B cell (primary cell): ENCODE results near the gene SLC25A40. TPM values are rescaled to one million over a fixed set of nuclear protein-coding genes. Genes with fewer than 3 reads are reported as not detected.
"Not testable (repeated sequence)": the region's sequence is repeated elsewhere in the genome, so short reads cannot be mapped to it uniquely, and the experiment has no call there.

Source experiments
- ATAC-seq: fragments of 200-7000 bp; cut with Tn5 transposase; one replicate; pipeline ENCODE4 v1.10.0; 2021; ENCODE audit warnings: low read depth, mild to moderate bottlenecking, moderate number of reproducible peaks, moderate library complexity
- CTCF ChIA-PET: fragments of 350-600 bp; sonication (Branson Sonifier 250); formaldehyde crosslinking; loops from one replicate; lab custom pipeline; 2021; ENCODE audit warnings: antibody characterized with exemption, inconsistent platforms; lab: Charles Lee
- POLR2A ChIA-PET: fragments of 350-600 bp; sonication (Branson Sonifier 250); formaldehyde crosslinking; loops from one replicate; lab custom pipeline; 2021; ENCODE audit warnings: antibody characterized with exemption; lab: Charles Lee
- DNase-seq: peaks from one replicate; pipeline ENCODE4 v3.0.0; 2013
- H2AFZ ChIP-seq: 2 replicates; pipeline ENCODE4 v1.6.1; 2012; ENCODE audit warnings: mild to moderate bottlenecking, low read depth, low read length; ENCODE audit not compliant: insufficient read depth, poor library complexity, severe bottlenecking
- H3K27ac ChIP-seq, 2 donors: 1 replicate in 1 of 2; 2 replicates in 1 of 2; pipeline ENCODE4 v1.5.1; 2012 to 2013; ENCODE audit warnings: low read length in 2 of 2, mild to moderate bottlenecking in 2 of 2, moderate library complexity in 1 of 2
- H3K27me3 ChIP-seq, 4 experiments: fragments of 200-600 bp in 1 of 4; sonication (generic) in 1 of 4; replicated peaks in 1 of 4; 1 replicate in 2 of 4; 2 replicates in 2 of 4; pipeline versions ENCODE4 v1.6.1 to v1.7.0; 2013 to 2016; ENCODE audit warnings: low read length in 3 of 4, mild to moderate bottlenecking in 2 of 4, mixed read lengths in 1 of 4, moderate library complexity in 1 of 4; ENCODE audit not compliant: insufficient read depth in 4 of 4, control insufficient read depth in 3 of 4; ENCODE audit errors: control extremely low read depth in 1 of 4
- H3K36me3 ChIP-seq, 2 experiments: replicated peaks in 1 of 2; 1 replicate in 1 of 2; 2 replicates in 1 of 2; pipeline versions ENCODE4 v1.6.1 to v1.7.1; 2013; ENCODE audit warnings: low read length in 1 of 2; ENCODE audit not compliant: insufficient read depth in 2 of 2, control insufficient read depth in 1 of 2; ENCODE audit errors: control extremely low read depth in 1 of 2, extremely low read depth in 1 of 2
- H3K4me1 ChIP-seq, 2 donors: fragments of 200-600 bp in 1 of 2; sonication (generic) in 1 of 2; 1 replicate in 1 of 2; 2 replicates in 1 of 2; pipeline versions ENCODE4 v1.5.1 to v1.6.1; 2013 to 2017; ENCODE audit warnings: low read length in 2 of 2; ENCODE audit not compliant: control insufficient read depth in 2 of 2, insufficient read depth in 2 of 2
- H3K4me2 ChIP-seq: replicated peaks from 2 replicates; pipeline ENCODE3; 2012; ENCODE audit warnings: mild to moderate bottlenecking, low read depth, low read length; ENCODE audit not compliant: poor library complexity, severe bottlenecking
- H3K4me3 ChIP-seq, 5 experiments: fragments of 200-600 bp in 1 of 5; sonication (generic) in 1 of 5; 1 replicate in 3 of 5; 2 replicates in 2 of 5; pipeline versions ENCODE4 v1.5.1 to v1.7.0; 2011 to 2016; ENCODE audit warnings: low read length in 4 of 5, mild to moderate bottlenecking in 4 of 5, low read depth in 2 of 5, control low read depth in 1 of 5, moderate library complexity in 1 of 5; ENCODE audit not compliant: insufficient read depth in 1 of 5; ENCODE audit errors: control extremely low read depth in 1 of 5, extremely low read depth in 1 of 5
- H3K79me2 ChIP-seq: fragments of 200-600 bp; sonication (generic); one replicate; pipeline ENCODE4 v1.6.0; 2016; ENCODE audit warnings: low read length; ENCODE audit not compliant: control insufficient read depth, insufficient read depth
- H3K9ac ChIP-seq: fragments of 200-600 bp; sonication (generic); 2 replicates; pipeline ENCODE4 v1.6.1; 2017; ENCODE audit warnings: mild to moderate bottlenecking, low read length, moderate library complexity
- H3K9me3 ChIP-seq, 3 donors: one replicate each; pipeline versions ENCODE4 v1.6.1 to v1.7.1; 2013; ENCODE audit warnings: low read length in 2 of 3; ENCODE audit not compliant: control insufficient read depth in 2 of 3, insufficient read depth in 1 of 3; ENCODE audit errors: control extremely low read depth in 1 of 3
- H4K20me1 ChIP-seq: 2 replicates; pipeline ENCODE4 v1.6.0; 2012; ENCODE audit warnings: mild to moderate bottlenecking, low read length; ENCODE audit not compliant: insufficient read depth, control insufficient read depth, poor library complexity, severe bottlenecking
- H3K27ac Mint-ChIP-seq: one replicate; pipeline ENCODE4 v1.8.0; 2021; ENCODE audit warnings: mixed read lengths
- H3K27me3 Mint-ChIP-seq: one replicate; pipeline ENCODE4 v1.8.0; 2021; ENCODE audit warnings: mixed read lengths
- H3K4me1 Mint-ChIP-seq: one replicate; pipeline ENCODE4 v1.8.0; 2021; ENCODE audit warnings: mixed read lengths
- H3K4me3 Mint-ChIP-seq: one replicate; pipeline ENCODE4 v1.8.0; 2021; ENCODE audit warnings: mixed read lengths
- H3K9me3 Mint-ChIP-seq: one replicate; pipeline ENCODE4 v1.8.0; 2022; ENCODE audit warnings: mixed read lengths; ENCODE audit not compliant: insufficient read depth
- CTCF ChIP-seq: fragments of 200-600 bp; IDR thresholded peaks from one replicate; pipeline ENCODE4 v1.8.0; 2022; ENCODE audit warnings: antibody characterized with exemption, mild to moderate bottlenecking
- EZH2 ChIP-seq: IDR thresholded peaks from 2 replicates; pipeline ENCODE4 v1.6.1; 2012; ENCODE audit warnings: borderline replicate concordance, low read depth, mild to moderate bottlenecking, moderate library complexity, low read length; ENCODE audit not compliant: insufficient read depth, poor library complexity, severe bottlenecking
- WGBS: methylation state at CpG from one replicate; pipeline ENCODE4 v1.1.5; 2013; ENCODE audit warnings: missing lambda C conversion rate; ENCODE audit not compliant: insufficient coverage; 5-methylcytosine and 5-hydroxymethylcytosine counted together
- intact Hi-C: fragments of 100-400 bp; cut with micrococcal nuclease; formaldehyde crosslinking; loops from one replicate; pipeline ENCODE4 v1.10.0; 2022
- polyA plus RNA-seq: library from polyadenylated mRNA; depleted of rRNA; stranded (reverse); fragments of >200 nt; gene quantifications from 2 replicates; pipeline ENCODE4 v1.2.3, GENCODE V29; 2012
- total RNA-seq, 2 donors: library from RNA; stranded (reverse); fragments of 120-200 nt in 1 of 2; gene quantifications; 1 replicate in 1 of 2; 2 replicates in 1 of 2; pipeline versions ENCODE4 v1.2.3 to v1.2.4, GENCODE V29; 2013 to 2022

Gene SLC25A40
- total and polyA plus RNA-seq, 2 donors (not counting 1 experiment from before 2014, with no cell fraction given) = 10.5 to 28.1 TPM

DNA sequence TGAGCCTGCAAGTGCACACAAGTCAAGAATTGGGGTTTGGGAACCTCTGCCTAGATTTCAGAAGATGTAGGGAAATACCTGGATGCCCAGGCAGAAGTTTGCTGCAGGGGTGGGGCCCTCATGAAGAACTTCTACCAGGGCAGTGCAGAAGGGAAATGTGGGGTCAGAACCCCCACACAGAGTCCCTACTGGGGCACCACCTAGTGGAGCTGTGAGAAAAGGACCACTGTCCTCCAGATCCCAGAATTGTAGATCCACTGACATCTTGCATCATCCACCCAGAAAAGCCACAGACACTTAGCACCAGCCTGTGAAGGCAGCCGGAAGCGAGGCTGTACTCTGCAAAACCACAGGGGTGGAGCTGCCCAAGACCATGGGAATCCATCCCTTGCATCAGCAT lies 50.8 kb downstream of the SLC25A40 start:
- H3K4me1 Mint-ChIP-seq, H3K9ac ChIP-seq, H3K4me2 ChIP-seq, H3K27ac ChIP-seq, H3K27ac Mint-ChIP-seq, H4K20me1 ChIP-seq, ATAC-seq, H3K36me3 ChIP-seq, H3K27me3 Mint-ChIP-seq, H3K4me1 ChIP-seq, H2AFZ ChIP-seq, CTCF ChIA-PET, intact Hi-C loops, DNase-seq, H3K4me3 ChIP-seq, H3K4me3 Mint-ChIP-seq, POLR2A ChIA-PET, H3K79me2 ChIP-seq, H3K27me3 ChIP-seq: not testable (repeated sequence)
- WGBS = 100% methylated on average over 2 of the region's 2 CpGs
- H3K9me3 Mint-ChIP-seq = peaks cover 20% of the 10 kb centered on the region
- peaks cover 0 to 15% (median 9%) of the 10 kb centered on the region in 3 donors for H3K9me3 ChIP-seq

DNA sequence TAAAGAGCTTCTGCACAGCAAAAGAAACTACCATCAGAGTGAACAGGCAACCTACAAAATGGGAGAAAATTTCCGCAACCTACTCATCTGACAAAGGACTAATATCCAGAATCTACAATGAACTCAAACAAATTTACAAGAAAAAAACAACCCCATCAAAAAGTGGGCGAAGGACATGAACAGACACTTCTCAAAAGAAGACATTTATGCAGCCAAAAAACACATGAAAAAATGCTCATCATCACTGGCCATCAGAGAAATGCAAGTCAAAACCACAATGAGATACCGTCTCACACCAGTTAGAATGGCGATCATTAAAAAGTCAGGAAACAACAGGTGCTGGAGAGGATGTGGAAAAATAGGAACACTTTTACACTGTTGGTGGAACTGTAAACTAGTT lies 54.1 kb downstream of the SLC25A40 start:
- intact Hi-C loops, H3K27ac ChIP-seq, H3K4me3 ChIP-seq, H4K20me1 ChIP-seq, H3K27ac Mint-ChIP-seq, H3K79me2 ChIP-seq, ATAC-seq, H2AFZ ChIP-seq, H3K27me3 Mint-ChIP-seq, H3K4me3 Mint-ChIP-seq, H3K9ac ChIP-seq, H3K36me3 ChIP-seq, CTCF ChIA-PET, H3K27me3 ChIP-seq, H3K4me1 ChIP-seq, DNase-seq, H3K4me1 Mint-ChIP-seq, POLR2A ChIA-PET, H3K4me2 ChIP-seq: not testable (repeated sequence)
- peaks cover 20% of the 10 kb centered on the region for H3K9me3 Mint-ChIP-seq
- peaks cover 0 to 11% (median 9%) of the 10 kb centered on the region in 3 donors for H3K9me3 ChIP-seq
- no CpG with 5 or more reads among the region's 4 CpGs for WGBS

GRCh38 chr7:87818336-87818735 lies 57.8 kb downstream of the SLC25A40 start:
- DNase-seq (no peak), ATAC-seq (no peak)
- Histone ChIP-seq H3K4me2 (no peak overlapping the region), H3K9ac (no peak overlapping the region), H2AFZ (no peak overlapping the region), H3K4me3 (no peak overlapping the region), H3K4me1 (no peaks in the 10 kb centered on the region), H4K20me1 (no peaks in the 10 kb centered on the region), H3K27me3 (no peaks in the 10 kb centered on the region), H3K9me3 (no peaks in the 10 kb centered on the region), H3K36me3 (no peaks in the 10 kb centered on the region), H3K79me2 (no peaks in the 10 kb centered on the region), H3K27ac (no peak overlapping the region)
- Mint-ChIP-seq H3K4me3 (no peak overlapping the region), H3K4me1 (no peaks in the 10 kb centered on the region), H3K9me3 (no peaks in the 10 kb centered on the region), H3K27ac (no peak overlapping the region), H3K27me3 (no peaks in the 10 kb centered on the region)
- TF ChIP-seq EZH2 (no peak), CTCF (no peak)
- ChIA-PET CTCF (no interaction called here), POLR2A (no interaction called here)
- intact Hi-C loops = no loop called here
